Transverse colon (tissue), 4 donors: ENCODE data around the gene GOSR2. TPM values are rescaled to one million over a fixed set of nuclear protein-coding genes. Genes with fewer than 3 reads are reported as not detected.
"Not testable (repeated sequence)": the region's sequence is repeated elsewhere in the genome, so short reads cannot be mapped to it uniquely, and the experiment has no call there.

ENCODE experiments used
- DNase-seq: peaks from one replicate; pipeline ENCODE4 v3.0.0-alpha.2; 2019
- H3K27ac ChIP-seq, 4 donors: fragments of 200-600 bp; sonication (generic); 2 replicates each; pipeline ENCODE4 v1.5.1; 2016 to 2018; ENCODE audit warnings: inconsistent platforms in 4 of 4
- H3K27me3 ChIP-seq: fragments of 200-600 bp; sonication (generic); 2 replicates; pipeline ENCODE4 v1.5.1; 2017; ENCODE audit warnings: inconsistent platforms
- H3K36me3 ChIP-seq, 4 donors: fragments of 200-600 bp; sonication (generic); 2 replicates each; pipeline ENCODE4 v1.5.1; 2017 to 2019; ENCODE audit warnings: inconsistent platforms in 4 of 4
- H3K4me1 ChIP-seq, 4 donors: fragments of 200-600 bp; sonication (generic); 2 replicates each; pipeline ENCODE4 v1.5.1; 2017 to 2020; ENCODE audit warnings: inconsistent platforms in 4 of 4
- H3K4me3 ChIP-seq, 4 donors: fragments of 200-600 bp; sonication (generic); 1 replicate in 1 of 4; 2 replicates in 3 of 4; pipeline versions ENCODE4 v1.5.1 to v1.6.1; 2017 to 2019; ENCODE audit warnings: inconsistent platforms in 4 of 4
- H3K9me3 ChIP-seq, 2 donors: fragments of 200-600 bp; sonication (generic); 2 replicates each; pipeline ENCODE4 v1.5.1; 2017 to 2019; ENCODE audit warnings: inconsistent platforms in 2 of 2
- EP300 ChIP-seq: sonication (generic); formaldehyde crosslinking; IDR thresholded peaks from one replicate; pipeline ENCODE4 v1.6.1; 2017; ENCODE audit warnings: antibody characterized with exemption, low read depth
- POLR2A ChIP-seq: fragments of 450-650 bp; IDR thresholded peaks from one replicate; pipeline ENCODE4 v1.6.1; 2016; ENCODE audit warnings: antibody characterized with exemption, mild to moderate bottlenecking, moderate library complexity
- POLR2AphosphoS5 ChIP-seq, 3 donors: sonication (generic); formaldehyde crosslinking; IDR thresholded peaks; one replicate each; pipeline ENCODE4 v1.6.1; 2016; ENCODE audit warnings: antibody characterized with exemption in 3 of 3
- WGBS, 2 donors: methylation state at CpG; one replicate each; pipeline ENCODE4 v1.1.5; 2018; ENCODE audit warnings: low coverage in 1 of 2; 5-methylcytosine and 5-hydroxymethylcytosine counted together
- in situ Hi-C, 4 donors: fragments of 200-750 bp; cut with MboI; loops; one replicate each; pipeline versions ENCODE4 v1.15.0 to v1.15.1; 2017; ENCODE audit warnings: low sequenced_read_pairs in 3 of 4, low pct_ligation_motif_present in 1 of 4, low pct_unique_long_range_greater_than_20kb in 1 of 4
- intact Hi-C: fragments of 100-400 bp; cut with DNase I; formaldehyde crosslinking; loops from one replicate; pipeline ENCODE4 v1.15.1; 2023; ENCODE audit warnings: low total_unique reads
- total RNA-seq, 4 donors: library from RNA; depleted of rRNA; stranded (reverse); fragments of >200 nt; gene quantifications; one replicate each; pipeline ENCODE4 v1.1.0, GENCODE V29; 2016
- TF ChIP-seq, protein P1 (sequence below), 5 experiments: fragments of 200-600 bp in 3 of 5; fragments of 450-650 bp in 2 of 5; sonication (generic) in 3 of 5; IDR thresholded peaks; 1 replicate in 2 of 5; 2 replicates in 3 of 5; pipeline ENCODE4 v1.5.1; 2016 to 2017; ENCODE audit warnings: antibody characterized with exemption in 5 of 5, inconsistent platforms in 3 of 5, mild to moderate bottlenecking in 2 of 5, moderate library complexity in 1 of 5

The GOSR2 gene
- total RNA-seq, 4 donors from 2014 or later = 50.0 to 102 (median 62.8) TPM

DNA sequence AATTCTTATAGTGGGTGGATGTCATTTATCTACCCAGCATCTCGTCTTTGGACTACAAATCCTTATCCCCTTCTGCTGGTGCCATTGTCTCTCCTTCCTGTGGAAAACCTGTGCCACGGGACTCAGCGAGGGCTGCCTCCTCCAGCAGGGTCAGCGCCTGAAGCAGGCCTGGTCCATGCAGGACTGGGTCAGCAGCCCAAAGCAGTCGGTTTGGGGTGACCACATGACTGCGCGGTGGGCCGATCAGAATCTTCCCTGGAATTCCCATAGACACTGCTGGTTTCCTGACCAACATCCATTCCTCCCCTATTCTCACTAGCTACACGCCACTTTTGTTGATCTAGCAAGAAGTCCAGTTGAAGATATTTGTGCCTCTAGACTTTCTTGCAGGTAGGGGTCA, 29.2 kb downstream of the GOSR2 start:
- H3K4me3 ChIP-seq = no peak overlapping the region
- peaks cover 5% of the 10 kb centered on the region for H3K27me3 ChIP-seq
- DNase-seq = no peak
- H3K27ac ChIP-seq = no peak overlapping the region
- in situ Hi-C loops = no loop called here
- H3K9me3 ChIP-seq = no peaks in the 10 kb centered on the region
- no peaks in the 10 kb centered on the region for H3K36me3 ChIP-seq
- WGBS, 2 donors = 42 to 76% methylated on average over 1 to 9 of the region's 9 CpGs
- TF ChIP-seq, protein P1, sequence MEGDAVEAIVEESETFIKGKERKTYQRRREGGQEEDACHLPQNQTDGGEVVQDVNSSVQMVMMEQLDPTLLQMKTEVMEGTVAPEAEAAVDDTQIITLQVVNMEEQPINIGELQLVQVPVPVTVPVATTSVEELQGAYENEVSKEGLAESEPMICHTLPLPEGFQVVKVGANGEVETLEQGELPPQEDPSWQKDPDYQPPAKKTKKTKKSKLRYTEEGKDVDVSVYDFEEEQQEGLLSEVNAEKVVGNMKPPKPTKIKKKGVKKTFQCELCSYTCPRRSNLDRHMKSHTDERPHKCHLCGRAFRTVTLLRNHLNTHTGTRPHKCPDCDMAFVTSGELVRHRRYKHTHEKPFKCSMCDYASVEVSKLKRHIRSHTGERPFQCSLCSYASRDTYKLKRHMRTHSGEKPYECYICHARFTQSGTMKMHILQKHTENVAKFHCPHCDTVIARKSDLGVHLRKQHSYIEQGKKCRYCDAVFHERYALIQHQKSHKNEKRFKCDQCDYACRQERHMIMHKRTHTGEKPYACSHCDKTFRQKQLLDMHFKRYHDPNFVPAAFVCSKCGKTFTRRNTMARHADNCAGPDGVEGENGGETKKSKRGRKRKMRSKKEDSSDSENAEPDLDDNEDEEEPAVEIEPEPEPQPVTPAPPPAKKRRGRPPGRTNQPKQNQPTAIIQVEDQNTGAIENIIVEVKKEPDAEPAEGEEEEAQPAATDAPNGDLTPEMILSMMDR (IDR thresholded peaks at IDR 0.05) = no peak
- TF ChIP-seq POLR2AphosphoS5 (IDR thresholded peaks at IDR 0.05) (no peak), POLR2A (no peak), EP300 (no peak)
- intact Hi-C loops = no loop called here
- no peaks in the 10 kb centered on the region for H3K4me1 ChIP-seq

DNA sequence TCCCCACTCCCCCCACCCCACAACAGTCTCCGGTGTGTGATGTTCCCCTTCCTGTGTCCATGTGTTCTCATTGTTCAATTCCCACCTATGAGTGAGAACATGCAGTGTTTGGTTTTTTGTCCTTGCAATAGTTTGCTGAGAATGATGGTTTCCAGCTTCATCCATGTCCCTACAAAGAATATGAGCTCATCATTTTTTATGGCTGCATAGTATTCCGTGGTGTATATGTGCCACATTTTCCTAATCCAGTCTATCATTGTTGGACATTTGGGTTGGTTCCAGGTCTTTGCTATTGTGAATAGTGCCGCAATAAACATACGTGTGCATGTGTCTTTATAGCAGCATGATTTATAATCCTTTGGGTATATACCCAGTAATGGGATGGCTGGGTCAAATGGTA, 30.2 kb downstream of the GOSR2 start:
- H3K4me1 ChIP-seq, H3K9me3 ChIP-seq, H3K36me3 ChIP-seq, H3K27me3 ChIP-seq, H3K27ac ChIP-seq, intact Hi-C loops, DNase-seq, in situ Hi-C loops, H3K4me3 ChIP-seq: not testable (repeated sequence)
- 80% methylated on average over 2 of the region's 4 CpGs; no CpG with 5 or more reads in 1 of the 2 donors for WGBS, 2 donors

DNA sequence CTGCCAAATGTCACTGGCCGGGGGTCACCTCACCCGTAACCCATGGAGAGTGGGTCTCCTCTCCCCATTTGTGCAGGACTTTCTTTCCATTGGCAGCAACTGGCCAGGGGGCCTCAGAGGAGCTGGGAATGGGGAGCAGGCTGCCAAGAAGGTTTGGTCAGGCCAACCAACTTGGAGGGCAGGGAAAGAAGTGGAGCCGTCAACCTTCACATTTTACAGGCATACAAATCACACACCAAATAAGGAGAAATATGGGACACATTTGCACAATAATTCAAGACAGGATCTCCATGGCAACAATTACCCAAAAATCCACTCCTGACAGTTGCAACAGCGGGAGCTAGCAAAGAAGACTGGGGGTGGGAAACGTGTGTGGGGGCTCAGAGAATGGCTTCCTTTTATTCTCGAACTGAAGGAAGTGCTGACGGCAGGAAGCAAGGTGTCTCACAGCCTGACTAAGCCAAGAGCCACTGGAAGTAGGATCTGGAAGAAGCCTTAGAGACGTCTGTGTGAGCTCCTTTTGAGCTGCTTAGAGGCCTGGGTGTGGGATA, 35.2 kb downstream of the GOSR2 start:
- H3K4me1 ChIP-seq = no peaks in the 10 kb centered on the region
- H3K4me3 ChIP-seq = no peak overlapping the region
- 77 to 83% methylated on average over 2 to 8 of the region's 8 CpGs for WGBS, 2 donors
- TF ChIP-seq, protein P1 (IDR thresholded peaks at IDR 0.05) = no peak
- TF ChIP-seq EP300 (no peak), POLR2A (no peak), POLR2AphosphoS5 (IDR thresholded peaks at IDR 0.05) (no peak)
- H3K27me3 ChIP-seq = no peaks in the 10 kb centered on the region
- no peak for DNase-seq
- intact Hi-C loops (no loop called here), in situ Hi-C loops (no loop called here)
- no peaks in the 10 kb centered on the region for H3K36me3 ChIP-seq
- H3K9me3 ChIP-seq = no peaks in the 10 kb centered on the region
- no peak overlapping the region for H3K27ac ChIP-seq

DNA sequence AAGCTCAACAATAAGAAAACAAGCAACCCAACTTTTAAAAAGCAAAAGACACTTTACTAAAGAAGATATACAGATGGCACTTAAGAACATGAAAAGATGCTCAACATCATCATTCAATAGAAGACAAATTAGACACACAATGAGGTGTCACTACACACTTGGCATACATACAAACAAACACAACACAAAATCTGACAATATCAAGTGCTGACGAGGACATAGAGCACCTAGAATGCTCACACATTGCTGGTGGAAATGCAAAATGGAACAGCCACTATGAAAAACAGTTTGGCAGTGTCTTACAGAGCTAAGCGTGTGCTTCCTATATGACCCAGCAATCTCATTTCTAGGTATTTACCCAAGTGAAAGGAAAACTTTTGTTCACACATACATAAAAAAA, 37.2 kb downstream of the GOSR2 start:
- Histone ChIP-seq H3K27ac (no peak overlapping the region), H3K9me3 (no peaks in the 10 kb centered on the region), H3K4me1 (no peaks in the 10 kb centered on the region), H3K4me3 (no peak overlapping the region), H3K27me3 (no peaks in the 10 kb centered on the region), H3K36me3 (no peaks in the 10 kb centered on the region)
- in situ Hi-C loops = no loop called here
- intact Hi-C loops = no loop called here
- DNase-seq = no peak
- WGBS, 2 donors = 25 to 45% methylated on average over 2 of the region's 2 CpGs
- TF ChIP-seq, protein P1 (IDR thresholded peaks at IDR 0.05) = no peak
- TF ChIP-seq EP300 = no peak
- TF ChIP-seq POLR2A = no peak

DNA sequence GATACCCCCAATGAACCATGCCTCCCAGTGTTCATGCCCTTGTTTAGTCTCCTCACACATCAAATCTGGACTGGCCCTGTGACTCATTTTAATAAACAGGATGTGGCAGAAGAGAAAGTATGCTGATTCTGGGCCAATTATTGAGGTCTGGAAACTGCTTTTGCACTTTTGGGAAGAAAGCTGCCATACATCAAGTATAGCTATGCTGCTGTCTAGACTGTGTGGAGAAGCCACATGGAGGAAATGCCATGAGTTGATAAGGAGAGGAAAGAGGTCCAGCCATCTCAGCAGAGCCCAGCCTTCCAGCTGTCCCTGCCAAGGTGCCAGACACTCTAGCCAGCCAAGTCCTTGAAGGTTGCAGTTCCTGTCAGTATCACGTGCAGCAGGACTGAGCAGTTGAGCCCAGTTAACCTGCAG, 39.4 kb downstream of the GOSR2 start:
- no peak overlapping the region for H3K27ac ChIP-seq
- WGBS, 2 donors = 0 to 17% methylated on average over 1 of the region's 1 CpG
- no peaks in the 10 kb centered on the region for H3K27me3 ChIP-seq
- H3K4me1 ChIP-seq = no peaks in the 10 kb centered on the region
- DNase-seq = no peak
- intact Hi-C loops (no loop called here), in situ Hi-C loops (no loop called here)
- no peak overlapping the region for H3K4me3 ChIP-seq
- no peak for TF ChIP-seq POLR2A
- TF ChIP-seq POLR2AphosphoS5 (IDR thresholded peaks at IDR 0.05) = no peak
- TF ChIP-seq, protein P1 (IDR thresholded peaks at IDR 0.05) = no peak
- TF ChIP-seq EP300 = no peak
- H3K36me3 ChIP-seq = no peaks in the 10 kb centered on the region
- no peaks in the 10 kb centered on the region for H3K9me3 ChIP-seq
